PC-3 (cell line): Measurements from ENCODE around the gene DTD1. TPM values are rescaled to one million over a fixed set of nuclear protein-coding genes. Genes with fewer than 3 reads are reported as not detected.

Experiments used
- ATAC-seq: fragments of 200-7000 bp; cut with Tn5 transposase; 2 replicates; pipeline ENCODE4 v1.9.1; 2020; ENCODE audit warnings: mild to moderate bottlenecking, moderate library complexity
- BruUV-seq: library from RNA; stranded (reverse); fragments of 400-500 nt; replicated peaks from 2 replicates; lab custom pipeline; 2021; lab: Mats Ljungman, UMichigan
- CTCF ChIA-PET: fragments of 300-600 bp; sonication (Branson Sonifier 250); formaldehyde crosslinking; loops from one replicate; lab custom pipeline; 2022; ENCODE audit warnings: antibody characterized with exemption; lab: Charles Lee
- POLR2A ChIA-PET: fragments of 300-600 bp; sonication (Branson Sonifier 250); formaldehyde crosslinking; loops from one replicate; lab custom pipeline; 2022; ENCODE audit warnings: antibody characterized with exemption; ENCODE audit not compliant: unreplicated experiment; lab: Charles Lee
- DNase-seq: peaks from one replicate; pipeline ENCODE4 v3.0.0-alpha.2; 2015
- H2AFZ ChIP-seq: fragments of 300-600 bp; sonication (generic); 2 replicates; pipeline ENCODE4 v1.6.0; 2016; ENCODE audit warnings: antibody characterized with exemption, low read length
- H3F3A ChIP-seq: fragments of 300-600 bp; sonication (generic); one replicate; pipeline ENCODE4 v1.6.0; 2017; ENCODE audit warnings: antibody characterized with exemption, low read length, control low read depth, mild to moderate bottlenecking; ENCODE audit not compliant: unreplicated experiment
- H3K27ac ChIP-seq: fragments of 300-600 bp; sonication (generic); 2 replicates; pipeline ENCODE4 v1.5.1; 2016; ENCODE audit warnings: mild to moderate bottlenecking, low read length
- H3K27me3 ChIP-seq: fragments of 300-600 bp; sonication (generic); 2 replicates; pipeline ENCODE4 v1.6.1; 2016; ENCODE audit warnings: low read length, mixed read lengths
- H3K36me3 ChIP-seq: fragments of 300-600 bp; sonication (generic); 2 replicates; pipeline ENCODE4 v1.6.1; 2016; ENCODE audit warnings: low read depth, mixed run types, low read length, mixed read lengths
- H3K4me1 ChIP-seq: fragments of 300-600 bp; sonication (generic); 2 replicates; pipeline ENCODE4 v1.5.1; 2016; ENCODE audit warnings: low read length; ENCODE audit not compliant: insufficient read depth
- H3K4me2 ChIP-seq: fragments of 300-600 bp; sonication (generic); 2 replicates; pipeline ENCODE4 v1.6.0; 2016; ENCODE audit warnings: low read length
- H3K4me3 ChIP-seq: fragments of 300-600 bp; sonication (generic); 2 replicates; pipeline ENCODE4 v1.5.1; 2016; ENCODE audit warnings: mild to moderate bottlenecking, low read length, mixed read lengths
- H3K79me2 ChIP-seq: fragments of 300-600 bp; sonication (generic); 2 replicates; pipeline ENCODE4 v1.6.1; 2017; ENCODE audit warnings: low read length, mixed read lengths
- H3K9ac ChIP-seq: fragments of 300-600 bp; sonication (generic); 2 replicates; pipeline ENCODE4 v1.6.0; 2016; ENCODE audit warnings: mild to moderate bottlenecking, low read length
- H3K9me2 ChIP-seq: fragments of 300-600 bp; sonication (generic); replicated peaks from 2 replicates; pipeline ENCODE4 v1.6.1; 2016; ENCODE audit warnings: mixed run types, low read length, mixed read lengths
- H3K9me3 ChIP-seq: fragments of 300-600 bp; sonication (generic); 2 replicates; pipeline ENCODE4 v1.6.1; 2016; ENCODE audit warnings: low read length, mixed read lengths
- H4K20me1 ChIP-seq: fragments of 300-600 bp; sonication (generic); 2 replicates; pipeline ENCODE4 v1.6.1; 2016; ENCODE audit warnings: low read length, mixed read lengths
- CTCF ChIP-seq: fragments of 300-600 bp; sonication (generic); conservative IDR thresholded peaks from 2 replicates; pipeline ENCODE4 v1.5.1; 2017; ENCODE audit warnings: antibody characterized with exemption, low read depth, mild to moderate bottlenecking, low read length
- EZH2 ChIP-seq: fragments of 300-600 bp; sonication (generic); IDR thresholded peaks from one replicate; pipeline ENCODE4 v1.6.1; 2017; ENCODE audit warnings: antibody characterized with exemption, mild to moderate bottlenecking, low read length; ENCODE audit not compliant: unreplicated experiment
- EZH2phosphoT487 ChIP-seq: fragments of 300-600 bp; sonication (generic); IDR thresholded peaks from 2 replicates; pipeline ENCODE4 v1.6.1; 2018; ENCODE audit warnings: mild to moderate bottlenecking, antibody characterized with exemption, low read length, borderline replicate concordance
- intact Hi-C: fragments of 100-400 bp; cut with micrococcal nuclease; formaldehyde crosslinking; loops from 2 replicates; pipeline ENCODE4 v1.9.0; 2023
- total RNA-seq: library from RNA; depleted of rRNA; stranded (reverse); fragments of >200 nt; gene quantifications from 2 replicates; pipeline ENCODE4 v1.2.3, GENCODE V29; 2014

DTD1 gene
- total RNA-seq, 1 experiment from 2014 or later, result 124 TPM

DNA sequence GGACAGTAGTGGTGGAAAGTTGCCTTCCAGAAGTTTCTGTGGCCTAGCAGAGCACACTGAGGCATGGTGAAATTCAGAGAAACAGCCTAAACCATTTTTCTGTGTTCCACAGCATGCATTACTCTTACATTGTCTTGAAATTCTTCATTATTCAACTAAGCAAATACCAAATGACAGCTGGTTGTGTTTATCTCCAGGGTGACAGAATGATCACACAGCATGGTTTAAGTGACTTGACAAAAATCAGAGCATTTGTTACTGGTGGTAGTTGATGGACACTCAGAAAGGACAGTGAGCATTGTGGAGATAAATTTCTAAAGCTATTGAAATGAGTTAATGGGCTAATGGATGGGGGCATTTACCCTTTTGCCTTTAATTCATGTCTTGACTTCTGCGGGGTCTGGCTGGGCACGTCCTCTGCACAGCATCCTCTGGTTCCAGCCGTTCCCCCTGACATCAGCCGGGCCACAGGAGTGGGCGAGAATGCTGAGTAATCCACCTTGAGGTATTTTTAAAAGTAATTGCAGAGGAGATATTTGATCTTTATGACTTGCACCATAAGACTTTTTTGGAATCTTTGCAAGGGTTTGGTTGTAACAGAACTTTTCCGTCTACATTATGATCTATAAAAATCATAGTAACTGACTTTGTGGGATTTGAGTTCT is 146.8 kb downstream of the DTD1 start:
- no peak; the same call in 1 of the 2 replicates for ATAC-seq
- no TSS peak for BruUV-seq

DNA sequence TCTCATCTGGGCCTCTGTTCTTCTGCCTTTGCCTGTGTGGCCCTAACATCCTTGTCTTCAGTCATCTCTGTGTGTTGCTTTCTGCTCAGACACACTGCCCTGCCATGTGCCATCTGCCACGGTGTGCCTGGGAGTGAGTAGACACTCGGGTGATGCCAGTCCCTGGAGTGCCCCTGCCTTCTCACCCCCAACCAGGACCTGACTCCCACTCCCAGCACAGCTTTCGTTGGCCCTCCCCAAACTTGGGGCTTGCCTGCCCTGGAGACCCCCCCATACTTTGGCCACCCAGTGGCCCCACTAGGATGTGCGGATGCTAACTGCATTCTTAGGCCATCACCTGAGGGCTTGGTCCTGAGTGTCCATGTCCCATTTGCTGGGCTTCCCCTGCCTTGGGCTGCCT is 149.3 kb downstream of the DTD1 start:
- no peaks in the 10 kb centered on the region for H3K36me3 ChIP-seq
- no peak overlapping the region for H3K4me2 ChIP-seq
- H3F3A ChIP-seq, result no peaks in the 10 kb centered on the region
- no peak for DNase-seq
- ATAC-seq, result no peak
- no TSS peak for BruUV-seq
- H3K4me1 ChIP-seq, result no peaks in the 10 kb centered on the region
- ChIA-PET CTCF (no interaction called here), POLR2A (no interaction called here)
- no peaks in the 10 kb centered on the region for H4K20me1 ChIP-seq
- no peaks in the 10 kb centered on the region for H3K79me2 ChIP-seq
- no peaks in the 10 kb centered on the region for H3K9me3 ChIP-seq
- H3K9ac ChIP-seq, result no peak overlapping the region
- TF ChIP-seq CTCF (no peak), EZH2phosphoT487 (no peak), EZH2 (no peak)
- no peaks in the 10 kb centered on the region for H3K27me3 ChIP-seq
- H3K9me2 ChIP-seq, result no peaks in the 10 kb centered on the region
- H3K4me3 ChIP-seq, result no peak overlapping the region
- H3K27ac ChIP-seq, result no peak overlapping the region
- intact Hi-C loops, result no loop called here
- no peak overlapping the region for H2AFZ ChIP-seq

More for the DNA sequence above, 146.8 kb downstream of the DTD1 start:
- Histone ChIP-seq H3K9ac (no peak overlapping the region), H4K20me1 (no peaks in the 10 kb centered on the region), H3K4me2 (no peak overlapping the region), H3K27ac (no peak overlapping the region), H3K79me2 (no peaks in the 10 kb centered on the region), H3F3A (no peaks in the 10 kb centered on the region), H2AFZ (no peak overlapping the region), H3K4me1 (no peaks in the 10 kb centered on the region), H3K9me3 (no peaks in the 10 kb centered on the region), H3K27me3 (no peaks in the 10 kb centered on the region), H3K4me3 (no peak overlapping the region), H3K36me3 (no peaks in the 10 kb centered on the region), H3K9me2 (no peaks in the 10 kb centered on the region)
- POLR2A ChIA-PET, result no interaction called here
- intact Hi-C loops, result no loop called here
- CTCF ChIA-PET, result no interaction called here
- TF ChIP-seq EZH2, result no peak
- TF ChIP-seq CTCF, result no peak
- TF ChIP-seq EZH2phosphoT487, result no peak
- DNase-seq, result no peak

DNA sequence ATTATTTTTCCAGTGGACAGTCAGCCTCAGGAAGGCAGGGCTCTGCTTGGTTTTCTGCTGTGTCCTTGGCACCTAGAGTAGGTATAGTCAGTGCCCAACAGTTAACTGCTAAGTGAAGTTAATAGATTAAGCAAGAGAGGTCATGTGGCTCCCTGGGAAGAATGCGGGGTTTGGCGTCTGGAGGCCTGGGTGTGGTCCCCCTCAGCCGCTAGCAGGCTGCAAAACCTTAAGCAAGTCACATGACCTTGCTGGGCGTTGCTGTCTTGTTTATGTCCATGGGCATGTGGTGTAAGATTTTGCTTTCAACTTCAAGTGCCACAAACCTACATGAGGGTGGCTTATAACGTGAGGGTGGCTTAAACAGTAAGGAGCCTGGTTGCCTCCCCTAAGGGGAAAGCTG is 150.2 kb downstream of the DTD1 start:
- Histone ChIP-seq H3K4me1 (no peaks in the 10 kb centered on the region), H4K20me1 (no peaks in the 10 kb centered on the region), H3K9me2 (no peaks in the 10 kb centered on the region), H3K9ac (no peak overlapping the region), H3K4me3 (no peak overlapping the region), H3K9me3 (no peaks in the 10 kb centered on the region), H3K36me3 (no peaks in the 10 kb centered on the region), H3K27ac (no peak overlapping the region), H2AFZ (no peak overlapping the region), H3K4me2 (no peak overlapping the region), H3F3A (no peaks in the 10 kb centered on the region), H3K79me2 (no peaks in the 10 kb centered on the region), H3K27me3 (no peaks in the 10 kb centered on the region)
- DNase-seq (no peak), ATAC-seq (no peak)
- TF ChIP-seq EZH2 (no peak), EZH2phosphoT487 (no peak), CTCF (no peak)
- no TSS peak for BruUV-seq
- ChIA-PET CTCF (no interaction called here), POLR2A (no interaction called here)
- intact Hi-C loops, result no loop called here
